Measurements from ENCODE around the gene NPAS3.

Gene NPAS3

GRCh38 chr14:33282331-33283230 lies 343.9 kb downstream of the NPAS3 start:
- POLR2A ChIA-PET = no interaction called here
- H3K27ac ChIP-seq (ENCODE audit: extremely low read depth, low read depth, low read length) = no peak overlapping the region
- CTCF ChIA-PET = no interaction called here
- H3K4me3 ChIP-seq (ENCODE audit: low read depth, low read length) = no peak overlapping the region
- peaks cover 2% of the 10 kb centered on the region for H3K4me1 ChIP-seq (ENCODE audit: control insufficient read depth, insufficient read depth, low read length)
- no peaks in the 10 kb centered on the region for H3K36me3 ChIP-seq (ENCODE audit: control insufficient read depth in 2 of 2, insufficient read depth in 1 of 2, low read length in 2 of 2)
- no peak for TF ChIP-seq ZNF488 (tag by site-specific recombination; IDR thresholded peaks at IDR 0.05)
- TF ChIP-seq ZNF600 (tag by site-specific recombination; IDR thresholded peaks at IDR 0.05) = no peak
- TF ChIP-seq ZNF112 (tag by site-specific recombination; IDR thresholded peaks at IDR 0.05) = no peak
- no peak for TF ChIP-seq KLF10 (tag by site-specific recombination; IDR thresholded peaks at IDR 0.05)
- TF ChIP-seq GFI1B (tag by site-specific recombination; IDR thresholded peaks at IDR 0.05) = no peak
- TF ChIP-seq REPIN1 (tag by site-specific recombination; IDR thresholded peaks at IDR 0.05; ENCODE audit: low read depth) = no peak
- no peak for TF ChIP-seq ZNF768 (tag by site-specific recombination; IDR thresholded peaks at IDR 0.05)
- no peak for TF ChIP-seq ZNF624 (tag by site-specific recombination; IDR thresholded peaks at IDR 0.05)
- TF ChIP-seq ZNF843 (tag by site-specific recombination; IDR thresholded peaks at IDR 0.05) = no peak
- TF ChIP-seq ZNF501 (tag by site-specific recombination; IDR thresholded peaks at IDR 0.05) = no peak
- TF ChIP-seq ZNF692 (tag by site-specific recombination; IDR thresholded peaks at IDR 0.05) = no peak
- no peak for TF ChIP-seq KLF16 (tag by site-specific recombination; IDR thresholded peaks at IDR 0.05)
- TF ChIP-seq ZFHX2 (tag by site-specific recombination; conservative IDR thresholded peaks at IDR 0.05) = no peak
- TF ChIP-seq ZSCAN4 (tag by site-specific recombination; IDR thresholded peaks at IDR 0.05) = no peak
- no peak for TF ChIP-seq ZNF23 (tag by site-specific recombination; IDR thresholded peaks at IDR 0.05; ENCODE audit: borderline replicate concordance)
- TF ChIP-seq, protein P1, sequence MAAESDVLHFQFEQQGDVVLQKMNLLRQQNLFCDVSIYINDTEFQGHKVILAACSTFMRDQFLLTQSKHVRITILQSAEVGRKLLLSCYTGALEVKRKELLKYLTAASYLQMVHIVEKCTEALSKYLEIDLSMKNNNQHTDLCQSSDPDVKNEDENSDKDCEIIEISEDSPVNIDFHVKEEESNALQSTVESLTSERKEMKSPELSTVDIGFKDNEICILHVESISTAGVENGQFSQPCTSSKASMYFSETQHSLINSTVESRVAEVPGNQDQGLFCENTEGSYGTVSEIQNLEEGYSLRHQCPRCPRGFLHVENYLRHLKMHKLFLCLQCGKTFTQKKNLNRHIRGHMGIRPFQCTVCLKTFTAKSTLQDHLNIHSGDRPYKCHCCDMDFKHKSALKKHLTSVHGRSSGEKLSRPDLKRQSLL (tag by site-specific recombination; IDR thresholded peaks at IDR 0.05) = no peak
- TF ChIP-seq, protein P2, sequence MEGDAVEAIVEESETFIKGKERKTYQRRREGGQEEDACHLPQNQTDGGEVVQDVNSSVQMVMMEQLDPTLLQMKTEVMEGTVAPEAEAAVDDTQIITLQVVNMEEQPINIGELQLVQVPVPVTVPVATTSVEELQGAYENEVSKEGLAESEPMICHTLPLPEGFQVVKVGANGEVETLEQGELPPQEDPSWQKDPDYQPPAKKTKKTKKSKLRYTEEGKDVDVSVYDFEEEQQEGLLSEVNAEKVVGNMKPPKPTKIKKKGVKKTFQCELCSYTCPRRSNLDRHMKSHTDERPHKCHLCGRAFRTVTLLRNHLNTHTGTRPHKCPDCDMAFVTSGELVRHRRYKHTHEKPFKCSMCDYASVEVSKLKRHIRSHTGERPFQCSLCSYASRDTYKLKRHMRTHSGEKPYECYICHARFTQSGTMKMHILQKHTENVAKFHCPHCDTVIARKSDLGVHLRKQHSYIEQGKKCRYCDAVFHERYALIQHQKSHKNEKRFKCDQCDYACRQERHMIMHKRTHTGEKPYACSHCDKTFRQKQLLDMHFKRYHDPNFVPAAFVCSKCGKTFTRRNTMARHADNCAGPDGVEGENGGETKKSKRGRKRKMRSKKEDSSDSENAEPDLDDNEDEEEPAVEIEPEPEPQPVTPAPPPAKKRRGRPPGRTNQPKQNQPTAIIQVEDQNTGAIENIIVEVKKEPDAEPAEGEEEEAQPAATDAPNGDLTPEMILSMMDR (tag by site-specific recombination; IDR thresholded peaks at IDR 0.05) = no peak
- no peaks in the 10 kb centered on the region for H3K9me3 ChIP-seq (ENCODE audit: control insufficient read depth, insufficient read depth, low read depth, low read length)
